ENCODE data around the gene FOXL2NB. TPM values are rescaled to one million over a fixed set of nuclear protein-coding genes. Genes with fewer than 3 reads are reported as not detected.

FOXL2NB gene
- total and polyA plus RNA-seq, 2 donors from 2014 or later = not detected

GRCh38 chr3:138923531-138923994, 23.5 kb upstream of the FOXL2NB start:
- peak; percentile 96 for TF ChIP-seq CTCF (IDR thresholded peaks at IDR 0.05; ENCODE audit: borderline replicate concordance, extremely low read depth, insufficient read depth)
- DNase-seq (peak; percentile 82 to 90 (median 84)), FAIRE-seq (no peak)
- Histone ChIP-seq H3K4me1 (ENCODE audit: control insufficient read depth in 2 of 3, insufficient read depth in 2 of 3, low read depth in 1 of 3, low read length in 3 of 3) (peaks cover 0 to 2% (median 0%) of the 10 kb centered on the region in 3 donors), H3K4me3 (ENCODE audit: low read length in 3 of 3) (no peak overlapping the region), H3K27me3 (ENCODE audit: control insufficient read depth, insufficient read depth, low read length) (no peaks in the 10 kb centered on the region), H3K27ac (ENCODE audit: low read depth in 2 of 2, low read length in 2 of 2) (no peak overlapping the region), H3K36me3 (ENCODE audit: control insufficient read depth in 2 of 3, insufficient read depth in 3 of 3, low read length in 3 of 3) (no peaks in the 10 kb centered on the region), H3K9ac (ENCODE audit: low read length in 3 of 3) (no peak overlapping the region), H3K9me3 (ENCODE audit: control insufficient read depth in 2 of 3, insufficient read depth in 1 of 3, low read length in 3 of 3) (no peaks in the 10 kb centered on the region)
- intact Hi-C loops (cut with DNase I) = no loop called here

DNA sequence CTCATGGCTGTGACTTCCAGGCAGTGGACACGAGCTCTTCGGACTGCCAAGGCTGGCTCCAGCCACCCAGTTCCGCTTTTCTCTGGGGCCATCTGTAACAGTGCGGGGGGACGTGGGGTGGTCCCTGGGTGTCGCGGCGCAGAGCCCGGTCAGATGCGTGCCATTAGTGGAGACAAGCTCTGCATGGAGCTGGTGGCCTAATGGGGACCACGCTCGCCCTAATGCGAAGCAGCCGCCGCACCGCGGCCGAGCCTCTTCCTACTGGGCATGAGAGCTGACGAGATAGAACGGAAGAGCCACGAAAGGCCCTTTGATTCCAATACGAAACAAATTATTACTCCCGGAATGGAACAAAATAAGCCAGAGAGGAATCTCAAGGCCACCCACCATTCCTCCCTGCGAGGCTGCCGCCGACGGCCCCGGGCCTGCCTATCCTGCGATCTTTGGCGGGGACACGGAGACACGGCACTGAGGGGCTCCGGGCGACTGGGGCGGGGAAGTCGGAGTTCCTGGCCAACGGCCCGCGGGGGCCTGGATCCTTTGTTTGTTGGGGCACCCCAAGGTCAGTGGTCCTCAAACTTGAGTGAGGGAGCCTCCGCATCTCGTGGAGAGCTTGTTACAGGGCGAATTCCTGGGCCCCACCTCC, 18.2 kb upstream of the FOXL2NB start:
- DNase-seq (no peak), FAIRE-seq (no peak)
- no peaks in the 10 kb centered on the region for H3K27me3 ChIP-seq (ENCODE audit: control insufficient read depth, insufficient read depth, low read length)
- TF ChIP-seq CTCF (IDR thresholded peaks at IDR 0.05; ENCODE audit: borderline replicate concordance, extremely low read depth, insufficient read depth) = no peak
- H3K4me1 ChIP-seq (ENCODE audit: control insufficient read depth in 2 of 3, insufficient read depth in 2 of 3, low read depth in 1 of 3, low read length in 3 of 3) = no peaks in the 10 kb centered on the region
- H3K9me3 ChIP-seq (ENCODE audit: control insufficient read depth in 2 of 3, insufficient read depth in 1 of 3, low read length in 3 of 3) = no peaks in the 10 kb centered on the region
- H3K36me3 ChIP-seq (ENCODE audit: control insufficient read depth in 2 of 3, insufficient read depth in 3 of 3, low read length in 3 of 3) = no peaks in the 10 kb centered on the region
- no peak overlapping the region for H3K9ac ChIP-seq (ENCODE audit: low read length in 3 of 3)
- intact Hi-C loops (cut with DNase I) = no loop called here
- H3K4me3 ChIP-seq (ENCODE audit: low read length in 3 of 3) = no peak overlapping the region
- H3K27ac ChIP-seq (ENCODE audit: low read depth in 2 of 2, low read length in 2 of 2) = no peak overlapping the region

GRCh38 chr3:138933068-138933668, 13.8 kb upstream of the FOXL2NB start:
- Histone ChIP-seq H3K9me3 (ENCODE audit: control insufficient read depth in 2 of 3, insufficient read depth in 1 of 3, low read length in 3 of 3) (no peaks in the 10 kb centered on the region), H3K4me1 (ENCODE audit: control insufficient read depth in 2 of 3, insufficient read depth in 2 of 3, low read depth in 1 of 3, low read length in 3 of 3) (peaks cover 0 to 17% (median 0%) of the 10 kb centered on the region in 3 donors), H3K4me3 (ENCODE audit: low read length in 3 of 3) (no peak overlapping the region), H3K27ac (ENCODE audit: low read depth in 2 of 2, low read length in 2 of 2) (no peak overlapping the region), H3K9ac (ENCODE audit: low read length in 3 of 3) (no peak overlapping the region), H3K27me3 (ENCODE audit: control insufficient read depth, insufficient read depth, low read length) (peaks cover 23% of the 10 kb centered on the region), H3K36me3 (ENCODE audit: control insufficient read depth in 2 of 3, insufficient read depth in 3 of 3, low read length in 3 of 3) (no peaks in the 10 kb centered on the region)
- no peak for TF ChIP-seq CTCF (IDR thresholded peaks at IDR 0.05; ENCODE audit: borderline replicate concordance, extremely low read depth, insufficient read depth)
- no peak for FAIRE-seq
- intact Hi-C loops (cut with DNase I) = loop anchor here (10.0 kb wide), 1 partner anchor 392 kb away; no protein-coding TSS in a partner anchor
- DNase-seq = no peak

Measured in kidney (tissue), 14 donors.